Measurements from ENCODE around the gene SERINC2. TPM values are rescaled to one million over a fixed set of nuclear protein-coding genes. Genes with fewer than 3 reads are reported as not detected.

The SERINC2 gene
- total RNA-seq, 1 experiment from 2014 or later = 26.0 TPM

DNA sequence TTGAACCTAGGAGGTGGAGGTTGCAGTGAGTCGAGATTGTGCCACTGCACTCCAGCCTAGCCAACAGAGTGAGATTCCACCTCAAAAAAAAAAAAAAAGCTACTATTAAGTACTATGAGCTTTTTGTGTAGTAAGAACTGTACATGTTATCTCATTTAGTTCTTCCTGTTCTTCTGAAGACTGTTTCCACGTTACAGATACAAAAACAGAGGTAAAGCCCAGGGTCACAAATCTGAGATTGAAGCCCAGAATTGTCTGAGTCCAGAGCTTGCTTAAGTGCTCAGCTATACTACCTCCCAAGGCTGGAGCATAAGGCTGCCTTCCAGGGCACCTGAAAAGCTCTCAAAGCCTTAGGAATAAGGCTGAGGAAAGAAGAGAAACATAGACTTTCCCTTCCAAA lies 43.0 kb upstream of the SERINC2 start:
- TF ChIP-seq ELF4 (CRISPR knock-in tag; IDR thresholded peaks at IDR 0.05; ENCODE audit: low read depth) = no peak
- TF ChIP-seq, protein P1, sequence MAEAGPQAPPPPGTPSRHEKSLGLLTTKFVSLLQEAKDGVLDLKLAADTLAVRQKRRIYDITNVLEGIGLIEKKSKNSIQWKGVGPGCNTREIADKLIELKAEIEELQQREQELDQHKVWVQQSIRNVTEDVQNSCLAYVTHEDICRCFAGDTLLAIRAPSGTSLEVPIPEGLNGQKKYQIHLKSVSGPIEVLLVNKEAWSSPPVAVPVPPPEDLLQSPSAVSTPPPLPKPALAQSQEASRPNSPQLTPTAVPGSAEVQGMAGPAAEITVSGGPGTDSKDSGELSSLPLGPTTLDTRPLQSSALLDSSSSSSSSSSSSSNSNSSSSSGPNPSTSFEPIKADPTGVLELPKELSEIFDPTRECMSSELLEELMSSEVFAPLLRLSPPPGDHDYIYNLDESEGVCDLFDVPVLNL (CRISPR knock-in tag; IDR thresholded peaks at IDR 0.05; ENCODE audit: borderline replicate concordance, low read depth) = no peak
- TF ChIP-seq, protein P2, sequence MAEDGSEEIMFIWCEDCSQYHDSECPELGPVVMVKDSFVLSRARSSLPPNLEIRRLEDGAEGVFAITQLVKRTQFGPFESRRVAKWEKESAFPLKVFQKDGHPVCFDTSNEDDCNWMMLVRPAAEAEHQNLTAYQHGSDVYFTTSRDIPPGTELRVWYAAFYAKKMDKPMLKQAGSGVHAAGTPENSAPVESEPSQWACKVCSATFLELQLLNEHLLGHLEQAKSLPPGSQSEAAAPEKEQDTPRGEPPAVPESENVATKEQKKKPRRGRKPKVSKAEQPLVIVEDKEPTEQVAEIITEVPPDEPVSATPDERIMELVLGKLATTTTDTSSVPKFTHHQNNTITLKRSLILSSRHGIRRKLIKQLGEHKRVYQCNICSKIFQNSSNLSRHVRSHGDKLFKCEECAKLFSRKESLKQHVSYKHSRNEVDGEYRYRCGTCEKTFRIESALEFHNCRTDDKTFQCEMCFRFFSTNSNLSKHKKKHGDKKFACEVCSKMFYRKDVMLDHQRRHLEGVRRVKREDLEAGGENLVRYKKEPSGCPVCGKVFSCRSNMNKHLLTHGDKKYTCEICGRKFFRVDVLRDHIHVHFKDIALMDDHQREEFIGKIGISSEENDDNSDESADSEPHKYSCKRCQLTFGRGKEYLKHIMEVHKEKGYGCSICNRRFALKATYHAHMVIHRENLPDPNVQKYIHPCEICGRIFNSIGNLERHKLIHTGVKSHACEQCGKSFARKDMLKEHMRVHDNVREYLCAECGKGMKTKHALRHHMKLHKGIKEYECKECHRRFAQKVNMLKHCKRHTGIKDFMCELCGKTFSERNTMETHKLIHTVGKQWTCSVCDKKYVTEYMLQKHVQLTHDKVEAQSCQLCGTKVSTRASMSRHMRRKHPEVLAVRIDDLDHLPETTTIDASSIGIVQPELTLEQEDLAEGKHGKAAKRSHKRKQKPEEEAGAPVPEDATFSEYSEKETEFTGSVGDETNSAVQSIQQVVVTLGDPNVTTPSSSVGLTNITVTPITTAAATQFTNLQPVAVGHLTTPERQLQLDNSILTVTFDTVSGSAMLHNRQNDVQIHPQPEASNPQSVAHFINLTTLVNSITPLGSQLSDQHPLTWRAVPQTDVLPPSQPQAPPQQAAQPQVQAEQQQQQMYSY (CRISPR knock-in tag; IDR thresholded peaks at IDR 0.05) = no peak
- no peak for TF ChIP-seq NFYB (CRISPR knock-in tag; conservative IDR thresholded peaks at IDR 0.05; ENCODE audit: low read depth)
- no peak for TF ChIP-seq ZNF671 (CRISPR knock-in tag; IDR thresholded peaks at IDR 0.05)
- peaks cover 11% of the 10 kb centered on the region for H3K36me3 Mint-ChIP-seq
- no peak overlapping the region for H3K4me3 Mint-ChIP-seq
- no peaks in the 10 kb centered on the region for H3K9me3 Mint-ChIP-seq
- H3K4me1 Mint-ChIP-seq = peaks cover 59% of the 10 kb centered on the region
- no peak overlapping the region for H3K27ac Mint-ChIP-seq
- DNase-seq (ENCODE audit: low spot score) (no peak), ATAC-seq (no peak)
- H3K27me3 Mint-ChIP-seq (ENCODE audit: low read depth) = peaks cover 4% of the 10 kb centered on the region
- CTCF ChIA-PET = interaction anchor here (0.7 to 5.8 kb wide), 4 partner anchors 24 to 184 kb away, joined by 4 to 45 read pairs (median 7); no protein-coding TSS in a partner anchor
- POLR2A ChIA-PET = no interaction called here

DNA sequence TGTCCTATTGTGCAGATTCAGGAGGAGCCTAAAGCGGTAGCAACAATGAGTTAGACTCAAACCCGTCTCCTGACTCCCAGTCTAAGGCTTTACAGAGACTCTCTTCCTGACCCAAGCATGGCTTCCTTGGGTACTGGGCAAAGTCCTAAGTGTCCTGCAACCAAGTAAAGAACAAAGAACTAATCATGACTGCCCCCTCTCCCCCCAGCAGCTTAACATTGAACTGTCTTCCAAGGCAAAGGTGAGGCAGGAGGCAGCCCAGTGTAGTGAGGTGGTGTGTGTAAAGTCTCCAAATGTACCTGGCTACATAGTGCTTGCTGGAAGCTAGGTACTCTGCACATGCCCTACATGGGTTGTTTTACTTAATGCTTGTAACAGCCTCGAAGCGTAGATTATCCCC lies 42.4 kb upstream of the SERINC2 start:
- ATAC-seq = no peak
- Mint-ChIP-seq H3K9me3 (no peaks in the 10 kb centered on the region), H3K4me1 (peaks cover 58% of the 10 kb centered on the region), H3K36me3 (peaks cover 7% of the 10 kb centered on the region), H3K27ac (no peak overlapping the region), H3K4me3 (no peak overlapping the region), H3K27me3 (ENCODE audit: low read depth) (peaks cover 4% of the 10 kb centered on the region)
- ChIA-PET POLR2A (no interaction called here), CTCF (interaction anchor here (1.0 to 5.8 kb wide), 5 partner anchors 24 to 185 kb away, joined by 4 to 45 read pairs (median 6); partner anchors contain the start of genes SNRNP40 and ZCCHC17)
- no peak for DNase-seq (ENCODE audit: low spot score)
- TF ChIP-seq ZNF416 (CRISPR knock-in tag; IDR thresholded peaks at IDR 0.05) (no peak), NR1H2 (CRISPR knock-in tag; IDR thresholded peaks at IDR 0.05) (no peak), EMX1 (CRISPR knock-in tag; IDR thresholded peaks at IDR 0.05) (no peak), SMAD4 (CRISPR knock-in tag; IDR thresholded peaks at IDR 0.05) (no peak), KAT7 (CRISPR knock-in tag; IDR thresholded peaks at IDR 0.05; ENCODE audit: borderline replicate concordance) (no peak), ZNF396 (CRISPR knock-in tag; IDR thresholded peaks at IDR 0.05; ENCODE audit: borderline replicate concordance) (no peak), ZNF317 (CRISPR knock-in tag; IDR thresholded peaks at IDR 0.05; ENCODE audit: borderline replicate concordance, low read depth) (no peak), NFE2L1 (CRISPR knock-in tag; IDR thresholded peaks at IDR 0.05) (no peak), ZNF423 (CRISPR knock-in tag; IDR thresholded peaks at IDR 0.05) (no peak)
- TF ChIP-seq, protein P3, sequence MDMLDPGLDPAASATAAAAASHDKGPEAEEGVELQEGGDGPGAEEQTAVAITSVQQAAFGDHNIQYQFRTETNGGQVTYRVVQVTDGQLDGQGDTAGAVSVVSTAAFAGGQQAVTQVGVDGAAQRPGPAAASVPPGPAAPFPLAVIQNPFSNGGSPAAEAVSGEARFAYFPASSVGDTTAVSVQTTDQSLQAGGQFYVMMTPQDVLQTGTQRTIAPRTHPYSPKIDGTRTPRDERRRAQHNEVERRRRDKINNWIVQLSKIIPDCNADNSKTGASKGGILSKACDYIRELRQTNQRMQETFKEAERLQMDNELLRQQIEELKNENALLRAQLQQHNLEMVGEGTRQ (CRISPR knock-in tag; IDR thresholded peaks at IDR 0.05) = no peak
- TF ChIP-seq, protein P4, sequence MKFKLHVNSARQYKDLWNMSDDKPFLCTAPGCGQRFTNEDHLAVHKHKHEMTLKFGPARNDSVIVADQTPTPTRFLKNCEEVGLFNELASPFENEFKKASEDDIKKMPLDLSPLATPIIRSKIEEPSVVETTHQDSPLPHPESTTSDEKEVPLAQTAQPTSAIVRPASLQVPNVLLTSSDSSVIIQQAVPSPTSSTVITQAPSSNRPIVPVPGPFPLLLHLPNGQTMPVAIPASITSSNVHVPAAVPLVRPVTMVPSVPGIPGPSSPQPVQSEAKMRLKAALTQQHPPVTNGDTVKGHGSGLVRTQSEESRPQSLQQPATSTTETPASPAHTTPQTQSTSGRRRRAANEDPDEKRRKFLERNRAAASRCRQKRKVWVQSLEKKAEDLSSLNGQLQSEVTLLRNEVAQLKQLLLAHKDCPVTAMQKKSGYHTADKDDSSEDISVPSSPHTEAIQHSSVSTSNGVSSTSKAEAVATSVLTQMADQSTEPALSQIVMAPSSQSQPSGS (CRISPR knock-in tag; IDR thresholded peaks at IDR 0.05; ENCODE audit: borderline replicate concordance, low read depth) = no peak
- TF ChIP-seq, protein P5, sequence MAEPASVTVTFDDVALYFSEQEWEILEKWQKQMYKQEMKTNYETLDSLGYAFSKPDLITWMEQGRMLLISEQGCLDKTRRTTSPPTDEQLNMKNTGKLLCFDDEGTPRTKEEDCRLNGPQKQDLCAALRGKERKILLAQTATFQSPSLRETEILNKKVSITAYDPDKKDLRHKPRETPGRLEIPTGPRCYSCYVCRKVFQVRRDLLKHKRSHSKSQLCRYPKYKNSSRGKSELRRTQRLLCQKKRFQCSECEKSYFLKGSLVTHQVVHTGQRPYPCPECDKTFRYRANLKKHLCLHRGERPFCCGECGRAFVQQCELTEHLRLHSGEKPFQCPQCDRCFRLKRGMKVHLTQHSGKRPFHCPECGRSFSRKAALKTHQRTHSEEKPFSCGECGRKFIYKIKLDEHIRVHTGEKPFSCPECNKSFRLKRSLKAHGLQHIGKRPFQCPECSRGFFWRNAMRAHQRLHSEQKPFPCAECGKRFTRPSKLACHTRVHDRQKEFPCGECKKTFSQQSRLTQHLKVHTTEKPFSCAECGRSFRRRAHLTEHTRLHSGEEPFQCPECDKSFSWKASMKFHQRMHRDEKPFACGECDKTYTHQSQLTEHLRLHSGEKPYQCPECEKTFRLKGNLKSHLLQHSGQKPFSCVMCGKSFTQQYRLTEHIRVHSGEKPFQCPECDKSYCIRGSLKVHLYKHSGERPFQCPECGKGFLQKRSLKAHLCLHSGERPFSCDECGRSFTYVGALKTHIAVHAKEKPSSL (CRISPR knock-in tag; conservative IDR thresholded peaks at IDR 0.05) = no peak
